HPDE6-E6E7 (cell line): ENCODE measurements around the gene HOXA11.

Experiments
- DNase-seq: peaks from one replicate; pipeline ENCODE4 v3.0.0; 2011; ENCODE audit warnings: missing footprints; ENCODE audit errors: extremely low spot score

The HOXA11 gene

DNA sequence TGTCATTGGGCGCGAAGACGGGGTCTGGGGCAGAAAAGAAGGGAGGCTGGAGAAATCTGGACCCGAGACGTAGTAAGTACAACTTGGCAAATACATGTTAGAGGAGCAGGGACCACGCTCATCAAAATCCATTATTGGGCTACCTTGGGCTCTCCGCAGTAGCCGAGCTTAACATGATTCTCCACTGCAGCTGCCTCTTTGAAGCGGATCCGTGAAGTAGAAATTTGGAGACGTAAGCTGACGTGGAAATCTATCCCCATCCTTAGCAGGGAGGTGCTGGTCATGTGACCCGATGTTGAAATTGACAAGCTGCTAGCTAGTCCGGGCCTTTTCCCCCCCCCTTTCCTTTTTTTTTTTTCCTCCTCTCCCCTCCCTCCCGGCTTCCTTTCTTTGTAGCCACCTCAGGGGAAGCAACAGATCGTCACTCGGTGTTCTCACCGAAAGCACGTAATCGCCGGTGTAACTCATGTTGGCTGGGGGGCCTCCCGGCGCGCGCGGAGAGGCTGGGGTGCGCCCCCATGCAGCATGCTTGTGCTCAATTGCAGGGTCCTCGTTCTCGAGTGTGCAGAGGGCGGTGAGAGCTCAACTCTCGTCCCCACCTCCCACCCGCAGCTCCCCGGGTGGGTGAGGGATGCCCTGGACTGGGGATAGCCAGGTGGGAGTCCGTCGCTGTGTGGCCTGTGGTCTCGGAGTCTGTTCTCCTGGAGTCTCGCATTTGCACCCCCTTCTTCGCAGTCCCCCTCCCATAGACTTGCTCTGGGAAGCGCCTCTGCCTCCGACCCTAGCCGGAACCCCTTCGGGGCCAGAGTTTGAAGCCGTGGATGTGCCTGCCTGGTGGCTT lies at the start of gene HOXA11:
HOXA11 (minus strand) TSS at position 220 of the 841 bp plus-strand sequence; CDS start at position 132, 88 bp downstream.
- no peak for DNase-seq

DNA sequence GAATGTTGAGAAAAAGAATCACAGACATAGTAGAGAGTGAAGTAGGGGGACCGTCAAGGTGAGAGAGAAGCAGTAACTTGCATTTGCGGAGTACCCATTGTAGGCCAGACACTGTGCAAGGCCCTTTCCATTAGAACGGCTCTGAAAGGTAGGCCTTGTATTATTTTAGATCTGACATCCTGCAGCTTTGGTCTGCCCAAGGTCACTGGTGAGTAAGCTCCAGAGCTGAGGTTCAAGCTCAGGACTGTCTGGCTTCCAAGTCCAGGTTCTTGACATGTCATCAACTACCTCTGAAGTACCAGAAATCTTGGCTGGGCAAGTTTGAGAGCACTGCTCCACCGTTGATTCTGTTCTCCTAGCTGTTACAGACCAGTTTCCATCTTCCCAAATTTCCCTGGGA lies 44.4 kb upstream of the HOXA11 start:
- DNase-seq: no peak

DNA sequence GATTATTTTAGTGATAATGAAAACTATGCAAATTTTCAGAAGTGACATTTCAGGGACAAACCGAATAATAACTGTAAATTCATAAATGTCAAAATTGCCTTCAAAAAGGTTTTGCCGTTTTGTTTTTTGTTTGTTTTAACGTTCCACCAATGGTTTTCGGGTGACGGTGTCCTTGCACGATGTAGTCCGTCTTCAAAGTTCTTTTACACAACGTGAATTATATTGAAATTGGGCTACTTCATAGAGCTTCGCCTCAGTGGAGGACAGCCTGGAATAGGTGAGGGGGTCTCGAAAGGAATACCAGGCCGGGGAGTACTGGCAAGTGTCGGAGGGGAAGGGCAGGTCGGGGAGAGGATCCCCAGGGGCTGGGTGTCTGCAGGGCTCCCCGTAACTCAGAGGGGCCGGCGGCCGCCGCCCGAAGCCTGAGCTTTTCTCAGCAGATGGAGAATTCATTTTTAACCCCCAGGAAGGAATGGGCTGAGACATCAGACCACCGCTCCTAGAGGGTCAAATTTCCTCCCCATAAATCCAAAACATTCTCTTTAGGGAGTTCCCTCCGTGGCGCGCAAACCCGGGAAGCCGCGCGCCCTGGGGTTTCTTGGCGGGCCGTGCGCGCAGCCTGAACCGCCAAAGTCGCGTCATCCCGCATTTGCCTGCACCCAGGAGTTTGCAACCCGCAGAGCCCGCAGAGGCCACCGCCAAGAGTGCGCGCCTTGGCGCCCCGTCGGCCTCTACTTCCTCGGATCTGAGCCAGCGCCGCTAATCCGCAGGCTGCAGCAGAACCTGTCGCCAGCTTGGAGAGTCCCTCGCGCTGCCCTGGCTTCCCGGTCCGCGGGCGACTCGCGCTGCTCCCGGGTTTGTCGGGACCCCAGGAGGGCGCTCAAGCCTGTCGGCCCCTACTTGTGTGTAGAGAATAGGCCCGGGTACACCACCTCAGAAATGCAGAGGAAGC lies 40.2 kb upstream of the HOXA11 start:
- no peak for DNase-seq

DNA sequence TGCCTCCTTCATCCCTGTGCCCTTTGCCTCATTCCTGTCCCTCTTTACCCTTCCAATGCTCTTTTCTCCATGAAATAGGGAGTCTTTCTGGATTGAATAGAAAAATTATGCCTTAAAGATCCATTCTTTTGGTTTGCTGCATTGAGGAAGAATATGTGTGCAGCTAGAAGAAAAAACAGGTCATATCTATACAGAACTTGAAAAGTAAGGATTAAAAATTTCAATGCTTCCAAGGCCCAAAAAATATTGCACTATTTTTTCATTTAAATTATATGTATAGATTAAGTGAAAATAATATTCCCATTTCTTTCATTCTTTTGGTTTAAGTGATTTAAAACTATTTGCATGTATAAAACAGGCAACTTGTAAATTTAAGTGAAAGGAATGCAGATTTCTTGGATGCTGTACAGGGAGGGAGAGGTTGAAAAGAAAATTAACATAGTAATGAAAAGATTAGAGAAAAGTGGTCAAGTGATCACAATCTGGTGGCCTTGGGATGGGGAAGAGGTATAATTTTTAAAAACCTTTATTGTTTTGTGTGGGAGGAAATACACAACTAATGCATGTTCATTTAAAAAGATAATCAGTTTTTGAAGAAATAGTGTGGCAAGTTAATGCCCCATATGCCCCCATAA lies 39.0 kb upstream of the HOXA11 start:
- DNase-seq: no peak

DNA sequence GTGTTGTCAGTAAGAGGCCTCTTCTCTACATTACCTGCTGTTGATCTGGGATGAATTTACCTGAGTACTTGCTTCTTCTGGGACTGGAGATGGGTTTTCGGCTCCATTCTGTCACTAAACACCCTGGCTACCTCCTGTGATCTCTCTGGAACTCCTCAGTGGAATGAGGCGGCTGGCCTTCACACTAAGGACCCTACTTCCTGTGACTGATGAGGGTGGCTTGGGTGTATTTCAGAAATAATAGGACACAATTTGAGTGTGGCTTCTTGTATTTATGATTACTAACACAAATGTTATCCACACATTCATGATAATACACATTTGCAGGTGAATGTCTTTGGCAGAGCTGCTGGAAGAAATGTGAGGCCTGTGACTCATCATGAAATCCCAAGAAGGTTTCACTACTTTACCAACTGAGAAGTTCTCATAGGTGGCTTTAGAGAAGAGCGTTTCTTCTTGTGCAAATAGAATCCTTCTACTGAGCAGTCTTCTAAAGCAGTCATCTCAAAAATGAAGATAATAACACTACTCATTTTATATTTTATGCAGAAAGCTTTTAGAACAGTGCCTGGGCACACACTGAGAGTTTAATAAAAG lies 36.3 kb upstream of the HOXA11 start:
- no peak for DNase-seq

DNA sequence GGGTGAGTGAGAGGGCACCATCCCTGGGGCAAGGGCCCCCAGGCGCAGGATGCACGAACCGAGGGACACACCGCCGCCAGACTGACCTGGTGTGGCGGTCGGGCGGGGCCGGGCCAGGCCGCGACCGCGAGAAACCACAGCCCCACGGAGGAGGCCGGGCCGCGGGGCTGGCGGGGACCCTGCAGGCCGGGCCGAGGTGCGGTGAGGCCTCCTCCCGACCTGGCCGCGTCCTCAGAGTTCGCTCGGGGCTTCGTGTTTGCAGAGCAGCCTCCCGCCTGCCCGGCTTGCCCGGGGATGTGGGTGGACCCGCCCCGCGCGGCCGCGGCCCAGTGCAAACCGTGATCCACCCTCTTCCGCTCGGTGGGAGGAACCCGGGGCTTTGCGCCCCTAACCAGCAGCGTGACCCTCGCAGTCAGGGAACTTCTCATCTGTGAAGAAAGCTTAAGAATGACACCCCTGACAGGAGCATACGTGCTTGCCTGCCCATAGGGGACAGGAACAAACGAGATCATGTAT lies 35.5 kb upstream of the HOXA11 start:
- DNase-seq: no peak

DNA sequence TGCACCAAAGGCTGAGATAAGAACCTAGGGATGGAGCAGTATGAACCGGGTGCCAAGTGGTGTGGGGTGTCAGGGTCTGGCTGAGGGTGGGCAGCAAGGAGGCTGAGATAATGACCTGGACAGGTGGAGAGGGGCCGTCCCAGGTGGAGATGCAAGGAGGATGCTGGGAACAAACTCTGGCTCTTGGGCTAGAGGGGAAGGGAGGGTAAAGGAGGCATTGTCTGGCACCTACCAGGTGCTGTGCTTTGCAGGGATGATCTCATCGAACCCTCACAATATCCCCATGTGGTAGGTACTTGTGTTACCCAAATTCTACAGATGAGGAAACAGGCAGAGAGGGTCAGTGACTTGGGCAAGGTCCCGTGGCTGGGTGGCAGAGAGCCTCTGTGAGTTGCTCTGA lies 34.8 kb upstream of the HOXA11 start:
- DNase-seq: no peak

DNA sequence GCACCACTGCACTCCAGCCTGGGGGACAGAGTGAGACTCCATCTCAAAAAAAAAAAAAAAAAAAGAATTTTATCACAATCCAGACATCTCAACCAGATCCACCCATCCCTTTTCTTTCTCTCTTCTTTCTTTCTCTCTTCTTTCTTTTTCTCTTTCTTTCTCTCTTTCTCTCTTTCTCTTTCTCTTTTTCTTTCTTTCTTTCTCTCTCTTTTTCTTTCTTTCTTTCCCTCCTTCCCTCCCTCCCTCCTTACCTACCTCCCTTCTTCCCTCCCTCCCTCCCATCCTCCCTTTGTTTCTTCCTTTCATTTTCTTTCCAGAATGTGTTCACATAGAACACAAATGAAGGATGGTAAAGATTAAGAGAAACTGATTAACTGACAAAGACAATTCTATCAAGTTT lies 32.9 kb upstream of the HOXA11 start:
- no peak for DNase-seq

DNA sequence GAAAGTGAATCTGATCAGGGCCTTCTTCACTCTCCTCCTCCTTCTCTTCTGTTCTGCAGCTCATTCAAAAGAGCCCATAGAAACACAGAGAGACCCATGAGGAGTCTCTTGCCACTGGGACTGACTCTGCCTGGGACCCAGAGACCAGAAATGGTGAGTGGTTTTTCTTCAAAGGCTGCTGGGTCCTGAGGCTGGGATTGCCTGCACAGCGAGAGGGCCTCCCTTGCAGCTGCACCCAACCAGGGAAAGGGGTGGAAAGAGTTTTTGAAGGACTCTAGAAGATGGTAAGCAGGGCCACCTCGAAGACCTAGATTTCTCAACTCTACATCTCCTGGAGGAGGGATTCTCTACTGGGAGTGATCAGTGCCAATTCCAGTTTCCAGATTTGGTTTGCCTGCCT lies 30.3 kb upstream of the HOXA11 start:
- DNase-seq: no peak

DNA sequence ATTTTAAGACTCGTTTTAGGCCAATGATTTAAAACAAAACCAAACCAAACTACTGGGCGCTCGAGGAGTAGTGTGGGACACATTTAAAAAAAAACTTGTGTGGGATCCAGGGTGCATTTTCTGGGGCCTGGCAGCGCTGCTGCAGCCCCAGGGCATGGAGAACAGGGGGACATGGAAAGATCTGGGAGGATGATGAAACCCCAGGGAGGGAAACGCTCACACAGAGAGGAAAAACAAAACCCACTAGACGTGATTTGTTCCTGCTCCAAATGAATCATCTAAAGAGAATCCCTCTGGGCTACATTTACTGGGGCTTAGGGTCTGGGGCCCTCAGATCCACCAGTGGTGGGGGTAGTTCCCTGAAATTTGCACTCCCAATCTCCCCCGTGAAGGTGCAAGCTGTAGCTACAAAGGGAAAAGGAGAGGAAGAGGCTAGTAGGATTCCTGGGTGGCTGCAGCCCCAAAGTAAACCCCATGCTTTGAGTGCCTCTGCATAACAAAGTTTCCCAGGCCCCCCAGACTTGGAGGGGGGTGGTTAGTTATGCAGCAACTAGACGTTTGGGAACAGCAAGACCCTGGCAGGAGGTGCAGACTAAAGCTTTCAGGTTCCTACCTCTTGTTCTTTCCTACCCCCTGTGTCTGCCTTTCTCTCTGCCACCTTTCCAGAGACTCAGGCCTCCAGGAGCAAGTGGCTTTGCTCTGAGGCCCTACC lies 29.4 kb upstream of the HOXA11 start:
- no peak for DNase-seq

DNA sequence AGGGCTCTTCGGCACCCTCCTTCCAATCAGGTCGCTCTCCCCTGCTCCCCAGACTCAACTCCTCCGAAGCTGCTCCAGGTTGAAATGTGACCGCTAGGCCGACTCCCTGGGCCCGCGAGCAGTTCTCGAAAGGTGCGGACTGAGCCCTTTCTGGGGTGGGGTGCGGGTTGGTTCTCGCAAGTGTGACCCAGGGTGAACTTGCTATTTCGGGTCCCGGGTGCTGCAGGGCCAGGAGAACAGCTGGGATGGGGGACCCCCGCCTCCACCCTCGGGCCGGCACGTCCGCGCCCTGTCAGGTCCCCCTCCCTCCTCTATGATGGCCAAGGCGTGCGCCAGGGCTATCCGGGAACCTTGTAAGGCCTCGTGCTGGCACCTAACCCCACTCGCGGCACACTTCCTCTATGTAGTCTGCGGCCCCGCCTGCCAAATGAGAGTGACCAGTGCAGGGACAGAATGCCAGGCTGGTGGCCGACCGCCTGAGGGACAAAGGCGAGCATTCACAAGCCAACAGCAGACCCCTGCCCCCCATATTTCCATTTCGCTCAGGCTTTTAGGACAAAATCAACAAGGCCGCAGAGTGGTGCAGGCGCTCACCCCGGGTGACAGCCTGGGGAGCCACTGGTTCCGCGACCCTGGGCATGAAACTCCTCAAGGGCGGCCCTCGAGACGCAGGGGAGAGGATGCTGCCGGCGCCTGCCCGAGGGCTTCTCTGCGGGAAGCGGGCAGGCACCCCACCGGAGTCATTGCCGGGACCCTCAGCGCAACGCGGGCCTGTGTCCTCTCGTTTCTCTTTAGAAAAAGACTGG lies 28.6 kb upstream of the HOXA11 start:
- no peak for DNase-seq

DNA sequence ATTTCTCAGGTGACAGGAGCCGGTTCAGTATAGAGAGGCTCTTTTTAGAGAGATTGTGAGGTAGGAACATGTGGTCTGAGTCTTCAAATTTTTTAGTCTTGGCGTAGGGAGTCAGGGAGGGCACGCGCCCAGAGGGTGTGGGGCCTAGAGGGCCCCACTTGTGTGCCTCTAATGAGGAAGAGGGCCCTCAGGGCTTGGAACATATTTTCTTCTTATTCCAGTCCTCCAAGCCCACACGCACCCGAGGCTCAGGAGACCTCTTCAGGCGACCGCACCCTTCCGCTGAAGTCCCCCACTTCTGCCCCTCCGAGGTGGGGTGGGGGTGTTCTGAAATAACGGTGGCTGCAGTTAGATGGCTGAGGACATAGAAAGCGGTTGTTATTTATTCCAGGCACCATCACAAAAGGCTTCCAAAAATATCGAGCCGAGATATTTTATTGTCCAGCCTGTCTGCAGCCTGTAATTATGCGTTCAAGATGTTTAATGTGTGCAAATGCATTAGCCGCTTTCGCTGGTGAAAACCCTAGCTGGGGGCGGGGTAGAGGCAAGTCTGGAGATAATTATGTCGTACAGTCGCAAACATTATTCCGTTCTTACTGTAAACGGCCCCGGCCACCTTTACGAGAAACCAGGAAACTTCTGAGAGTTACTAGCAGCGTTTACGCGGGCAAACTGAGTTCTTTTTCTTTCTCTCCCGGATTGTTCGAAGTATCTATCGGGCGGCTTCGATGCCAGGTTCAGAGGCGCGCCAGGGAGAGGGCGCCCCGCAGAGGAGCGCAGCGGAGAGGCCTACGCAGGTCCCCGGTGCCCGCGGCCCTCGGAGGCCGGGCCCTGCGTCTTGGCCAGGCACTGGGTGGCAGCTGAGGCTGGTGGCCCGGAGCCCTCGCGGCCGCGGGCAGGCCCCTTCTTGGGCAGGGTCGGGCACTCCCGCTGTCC lies 27.7 kb upstream of the HOXA11 start:
- DNase-seq: no peak

DNA sequence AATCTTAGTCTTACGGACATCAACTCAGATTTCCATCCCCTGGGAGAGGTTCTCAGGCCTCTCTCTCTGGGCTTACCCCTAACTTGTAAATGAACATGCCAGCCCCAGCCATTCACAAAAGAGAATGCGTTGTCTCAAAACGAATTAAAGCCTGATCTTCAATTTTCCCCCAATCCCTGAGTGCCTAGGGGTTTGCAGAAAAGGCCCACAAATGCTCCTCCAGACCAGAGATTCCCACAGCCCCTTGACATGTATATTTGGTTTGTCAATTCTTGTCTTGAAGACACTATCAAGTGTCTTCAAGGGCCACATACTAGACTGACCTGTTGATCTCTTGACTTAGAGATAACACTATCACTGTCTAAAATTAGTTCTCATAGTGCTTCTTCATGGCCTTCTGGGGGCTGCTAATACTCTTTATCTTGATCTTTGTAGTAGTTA lies 26.8 kb upstream of the HOXA11 start:
- DNase-seq: no peak

DNA sequence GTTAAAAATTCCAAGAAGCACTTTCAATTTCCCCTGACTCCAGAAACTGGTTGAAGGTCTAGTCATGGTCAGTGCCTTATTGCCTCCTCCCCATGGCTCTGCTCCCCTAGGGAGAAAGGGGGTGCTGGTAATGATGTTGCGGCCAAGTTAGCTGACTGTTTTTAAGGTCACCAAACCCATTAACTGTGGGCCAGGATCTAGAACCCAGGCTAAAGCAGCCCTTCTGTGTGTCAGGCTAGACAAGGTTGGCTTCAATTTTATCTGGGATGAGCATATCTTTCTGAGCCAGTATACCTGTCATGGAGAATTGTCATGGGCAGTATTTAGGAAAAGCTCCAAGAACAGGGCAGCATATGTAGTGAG lies 26.0 kb upstream of the HOXA11 start:
- no peak for DNase-seq

DNA sequence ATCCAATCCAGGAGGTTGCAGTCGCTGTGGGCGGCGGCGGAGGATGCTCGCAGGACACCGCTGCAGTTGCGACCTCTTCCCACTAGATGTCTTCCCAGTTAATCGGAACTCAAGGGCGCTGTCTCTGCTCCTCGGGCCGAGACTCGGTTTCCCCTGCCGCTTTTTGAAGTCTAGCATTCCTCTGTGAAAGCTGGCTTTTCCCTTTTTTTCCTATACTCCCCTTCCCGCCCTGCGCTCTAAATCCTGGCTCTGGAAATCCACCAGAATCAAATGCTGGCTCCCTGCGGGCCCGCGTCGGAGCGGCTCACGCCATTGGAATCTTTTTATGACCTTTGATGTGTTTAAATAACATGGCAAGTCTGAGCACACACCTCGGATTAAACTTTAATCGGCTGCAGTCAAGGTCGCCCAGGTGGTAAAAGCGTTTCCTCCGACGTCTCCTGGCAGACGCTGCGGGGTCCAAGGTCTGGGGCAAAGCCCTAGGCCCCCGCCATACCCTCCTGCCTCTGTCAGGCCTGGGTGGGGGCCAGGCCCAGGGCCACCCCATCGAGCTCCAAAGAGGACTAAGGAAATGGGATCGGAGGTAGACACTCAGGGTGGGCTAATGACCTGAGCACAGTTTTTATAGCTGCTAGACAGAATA lies 25.5 kb upstream of the HOXA11 start:
- peak; percentile 53 for DNase-seq

DNA sequence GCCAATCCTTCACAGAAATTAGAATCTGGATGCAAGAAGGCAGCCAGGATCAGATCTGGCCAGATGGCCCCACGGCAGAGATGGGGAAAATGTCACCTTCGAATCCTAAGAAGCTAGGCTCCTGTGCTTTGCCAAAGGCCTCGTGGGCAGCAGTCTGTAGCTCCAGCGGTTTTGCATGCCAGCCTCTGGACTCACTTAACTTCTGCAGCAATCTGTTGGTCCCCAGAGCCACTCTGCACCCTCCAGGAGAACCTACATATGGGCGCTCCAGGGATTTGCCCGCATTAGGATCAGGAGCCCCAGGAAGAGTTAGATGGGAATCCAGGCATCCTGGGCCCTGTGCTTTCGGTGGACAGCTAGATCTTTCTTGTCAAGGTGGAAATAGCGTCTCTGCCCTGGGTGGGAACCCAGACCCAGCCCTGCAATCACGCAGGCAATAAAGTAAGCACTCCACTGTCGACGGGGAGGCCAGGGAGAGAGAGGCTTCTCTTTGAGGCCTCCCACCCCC lies 25.0 kb upstream of the HOXA11 start:
- no peak for DNase-seq

DNA sequence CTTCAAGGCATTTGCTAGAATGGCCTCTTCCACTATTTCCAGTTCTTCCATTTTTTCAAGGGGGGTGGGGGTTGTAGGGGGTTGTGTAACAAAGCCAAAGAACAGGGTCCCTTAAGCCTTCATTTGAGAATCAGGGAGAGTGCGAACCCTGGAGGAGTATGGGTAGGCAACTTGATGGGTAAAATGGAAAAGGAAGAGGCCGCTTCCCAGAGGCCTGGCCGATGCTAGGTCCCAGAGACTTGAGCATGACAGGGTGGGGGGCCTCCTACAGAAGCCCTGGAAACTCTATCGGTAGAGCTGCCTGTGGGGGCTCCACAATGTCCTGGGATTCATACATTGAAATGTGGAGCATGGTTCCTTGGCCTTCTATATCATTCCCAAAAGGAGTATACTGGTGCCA lies 24.0 kb upstream of the HOXA11 start:
- DNase-seq: no peak

DNA sequence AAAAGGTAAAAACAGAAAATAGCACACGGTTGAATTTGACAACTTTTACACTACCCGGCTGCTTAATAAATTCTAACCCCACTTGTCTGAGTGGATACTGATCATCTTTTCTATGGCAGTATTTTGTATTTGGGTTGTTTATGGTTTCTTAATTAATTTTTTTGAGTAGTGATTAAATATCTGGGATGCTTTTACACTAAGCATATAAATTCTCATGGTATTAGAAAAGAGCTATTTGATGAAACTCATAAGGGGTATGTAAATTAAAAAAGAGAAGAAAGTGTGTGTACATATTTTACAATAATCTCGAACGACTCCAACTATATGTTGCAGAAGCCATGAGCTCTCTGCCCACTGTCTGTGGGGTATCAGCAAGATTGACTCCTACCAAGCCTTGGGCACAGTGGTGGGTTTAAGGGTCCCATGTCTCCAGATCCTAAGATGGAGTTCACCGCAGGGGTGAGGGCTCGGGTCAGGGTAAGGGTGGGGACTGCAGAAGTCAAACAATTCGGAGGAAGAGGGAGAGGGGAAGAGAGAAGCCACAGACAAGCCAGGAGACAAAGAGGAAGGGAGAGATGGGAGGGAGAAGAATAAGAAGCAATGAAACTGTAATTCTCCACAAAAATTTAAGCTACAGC lies 22.4 kb upstream of the HOXA11 start:
- DNase-seq: no peak
